Measurements from ENCODE around the gene PDE1A.

PDE1A gene

DNA sequence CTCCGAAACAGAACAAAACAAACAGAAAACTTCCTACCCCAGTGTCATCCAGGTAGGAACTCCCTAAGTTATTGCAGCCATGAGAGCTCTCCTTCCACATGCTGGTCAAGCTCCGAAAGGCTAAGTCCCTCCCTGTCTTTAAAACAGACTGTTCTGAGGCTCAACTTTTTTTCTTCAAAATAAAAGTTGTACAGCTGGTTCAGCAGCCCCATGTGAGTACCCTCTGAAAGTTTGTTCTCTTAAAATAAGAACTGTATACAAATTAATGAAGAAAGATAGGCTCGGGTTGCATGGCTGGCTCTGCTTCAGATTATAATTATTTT, at the start of gene PDE1A:
Gene PDE1A (minus strand): TSS at position 119 of the 323 bp plus-strand sequence.
- H3K4me3 ChIP-seq (ENCODE audit: low read depth, low read length), result peak within 1 kb of the TSS; percentile 28
- TF ChIP-seq, protein P1, sequence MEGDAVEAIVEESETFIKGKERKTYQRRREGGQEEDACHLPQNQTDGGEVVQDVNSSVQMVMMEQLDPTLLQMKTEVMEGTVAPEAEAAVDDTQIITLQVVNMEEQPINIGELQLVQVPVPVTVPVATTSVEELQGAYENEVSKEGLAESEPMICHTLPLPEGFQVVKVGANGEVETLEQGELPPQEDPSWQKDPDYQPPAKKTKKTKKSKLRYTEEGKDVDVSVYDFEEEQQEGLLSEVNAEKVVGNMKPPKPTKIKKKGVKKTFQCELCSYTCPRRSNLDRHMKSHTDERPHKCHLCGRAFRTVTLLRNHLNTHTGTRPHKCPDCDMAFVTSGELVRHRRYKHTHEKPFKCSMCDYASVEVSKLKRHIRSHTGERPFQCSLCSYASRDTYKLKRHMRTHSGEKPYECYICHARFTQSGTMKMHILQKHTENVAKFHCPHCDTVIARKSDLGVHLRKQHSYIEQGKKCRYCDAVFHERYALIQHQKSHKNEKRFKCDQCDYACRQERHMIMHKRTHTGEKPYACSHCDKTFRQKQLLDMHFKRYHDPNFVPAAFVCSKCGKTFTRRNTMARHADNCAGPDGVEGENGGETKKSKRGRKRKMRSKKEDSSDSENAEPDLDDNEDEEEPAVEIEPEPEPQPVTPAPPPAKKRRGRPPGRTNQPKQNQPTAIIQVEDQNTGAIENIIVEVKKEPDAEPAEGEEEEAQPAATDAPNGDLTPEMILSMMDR (conservative IDR thresholded peaks at IDR 0.05; ENCODE audit: low read depth, low read length), result no peak
- DNase-seq (ENCODE audit: low read depth), result peak; percentile 27

DNA sequence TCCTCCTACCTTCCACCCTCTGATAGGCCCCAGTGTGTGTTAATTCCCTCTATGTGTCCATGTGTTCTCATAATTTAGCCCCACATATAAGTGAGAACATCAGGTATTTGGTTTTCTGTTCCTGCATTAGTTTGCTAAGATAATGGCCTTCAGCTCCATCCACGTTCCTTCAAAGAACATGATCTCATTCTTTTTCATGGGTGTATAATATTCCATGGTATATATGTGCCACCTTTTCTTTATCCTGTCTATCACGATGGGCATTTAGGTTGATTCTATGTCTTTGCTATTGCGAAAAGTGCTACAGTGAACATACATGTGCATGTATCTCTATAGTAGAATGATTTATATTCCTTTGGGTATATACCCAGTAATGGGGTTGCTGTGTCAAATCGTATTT, 46.8 kb upstream of the PDE1A start:
- DNase-seq (ENCODE audit: low read depth), result no peak
- TF ChIP-seq, protein P1 (conservative IDR thresholded peaks at IDR 0.05; ENCODE audit: low read depth, low read length), result no peak

DNA sequence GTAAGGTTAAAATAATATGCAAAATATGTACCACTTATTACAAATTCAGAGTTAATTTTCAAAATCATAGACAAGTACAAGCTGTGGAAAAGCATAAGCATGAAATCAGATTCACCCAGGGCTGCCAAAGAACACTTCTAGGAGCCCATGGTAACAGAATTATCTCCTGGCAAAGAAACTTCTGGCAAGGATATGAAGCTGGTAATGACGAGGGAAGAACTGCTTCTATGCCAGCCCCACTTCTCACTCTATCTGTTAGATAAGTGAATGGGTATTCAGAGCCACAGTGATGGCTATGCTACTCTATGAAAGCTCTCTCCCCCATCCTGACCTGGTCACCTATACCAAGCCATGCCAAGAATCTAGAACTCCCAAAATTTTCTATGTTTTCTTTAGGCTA, 36.9 kb upstream of the PDE1A start:
- TF ChIP-seq, protein P1 (conservative IDR thresholded peaks at IDR 0.05; ENCODE audit: low read depth, low read length), result no peak
- H3K4me3 ChIP-seq (ENCODE audit: low read depth, low read length), result no peak overlapping the region
- DNase-seq (ENCODE audit: low read depth), result no peak

More for the DNA sequence above, 46.8 kb upstream of the PDE1A start:
- H3K4me3 ChIP-seq (ENCODE audit: low read depth, low read length), result no peak overlapping the region

DNA sequence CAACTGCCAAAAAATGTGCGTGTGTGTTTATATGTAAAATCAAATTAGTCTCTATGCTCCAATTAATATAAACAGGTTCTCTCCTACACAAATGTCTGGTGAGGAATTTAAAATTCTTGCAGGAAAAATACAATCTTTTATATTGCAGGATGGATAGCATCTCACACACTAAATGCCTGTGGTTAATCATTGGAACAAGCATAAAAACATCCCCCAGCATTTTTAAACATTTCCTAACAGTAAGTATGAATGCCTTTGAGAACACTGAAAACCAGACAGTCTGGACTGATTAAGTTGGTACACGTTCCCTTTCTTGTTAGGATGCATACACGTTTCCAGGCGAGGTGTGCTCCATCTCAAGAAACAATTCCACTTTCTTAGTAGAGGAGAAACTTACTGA, 29.9 kb upstream of the PDE1A start:
- peak; percentile 80 for DNase-seq (ENCODE audit: low read depth)
- TF ChIP-seq, protein P1 (conservative IDR thresholded peaks at IDR 0.05; ENCODE audit: low read depth, low read length), result no peak
- H3K4me3 ChIP-seq (ENCODE audit: low read depth, low read length), result no peak overlapping the region

DNA sequence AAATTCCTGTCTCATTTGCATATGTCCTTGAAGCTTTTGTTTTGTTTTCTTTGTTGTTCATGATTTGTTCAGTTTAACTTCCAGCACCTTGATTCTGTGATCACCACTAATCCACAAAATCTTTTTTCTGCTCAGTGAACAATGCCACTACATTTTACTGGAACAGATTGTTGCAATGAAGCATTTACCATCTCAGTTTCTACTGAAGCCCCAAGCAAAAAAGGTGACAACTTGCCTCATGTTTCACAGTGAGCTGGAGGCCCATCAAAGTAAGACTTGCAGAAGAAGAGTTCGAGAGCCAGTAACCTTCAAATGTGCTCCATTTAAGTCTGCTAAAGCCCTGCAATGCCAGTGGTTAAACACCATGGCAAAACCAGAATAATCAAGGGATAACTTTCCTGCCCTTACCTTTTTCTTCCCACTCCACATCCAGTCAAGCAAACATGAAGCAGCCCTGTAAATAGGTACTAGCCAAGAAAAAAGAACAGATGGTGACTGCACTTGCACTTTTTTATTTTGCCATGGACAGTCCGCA, 25.7 kb upstream of the PDE1A start:
- TF ChIP-seq, protein P1 (conservative IDR thresholded peaks at IDR 0.05; ENCODE audit: low read depth, low read length), result no peak
- H3K4me3 ChIP-seq (ENCODE audit: low read depth, low read length), result no peak overlapping the region
- DNase-seq (ENCODE audit: low read depth), result no peak

DNA sequence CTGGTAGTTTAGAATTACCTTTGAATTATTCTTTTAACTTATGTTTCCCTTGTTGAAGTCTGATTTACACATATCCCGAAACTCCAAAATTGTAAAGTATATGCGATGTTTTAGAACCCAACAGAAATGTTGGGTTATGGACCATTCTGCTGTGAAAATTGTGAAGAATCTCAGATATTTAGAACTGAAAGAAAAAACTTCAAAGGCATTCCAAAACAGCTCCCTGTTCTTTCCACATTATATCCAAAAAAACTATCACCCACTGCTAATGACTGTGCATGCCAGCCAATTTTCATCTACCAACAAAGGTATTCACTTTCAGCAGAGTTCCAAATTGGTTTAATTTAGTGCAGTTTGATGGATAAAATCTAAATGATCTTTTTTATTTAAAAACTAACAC, 21.5 kb upstream of the PDE1A start:
- TF ChIP-seq, protein P1 (conservative IDR thresholded peaks at IDR 0.05; ENCODE audit: low read depth, low read length), result no peak
- no peak overlapping the region for H3K4me3 ChIP-seq (ENCODE audit: low read depth, low read length)
- DNase-seq (ENCODE audit: low read depth), result peak; percentile 30

DNA sequence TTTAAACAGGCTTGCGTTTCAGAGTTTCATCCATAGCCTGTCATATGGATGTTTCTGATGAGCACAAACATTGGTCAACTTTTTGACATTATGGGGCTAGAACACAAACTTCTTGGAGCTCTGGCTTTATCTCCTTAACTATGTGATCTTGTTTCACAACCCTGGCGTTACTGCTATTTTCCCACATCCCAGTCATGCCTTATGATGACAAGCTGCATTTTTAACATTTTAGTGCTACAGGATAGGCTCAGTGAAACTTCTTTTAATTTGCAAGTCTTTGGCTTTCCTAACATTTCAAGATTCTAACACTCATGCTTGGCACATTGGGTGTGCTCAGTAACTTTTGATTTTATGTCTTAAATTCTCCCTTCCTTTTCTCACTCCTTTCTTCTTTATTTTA, 21.0 kb upstream of the PDE1A start:
- no peak overlapping the region for H3K4me3 ChIP-seq (ENCODE audit: low read depth, low read length)
- peak; percentile 95 for DNase-seq (ENCODE audit: low read depth)
- TF ChIP-seq, protein P1 (conservative IDR thresholded peaks at IDR 0.05; ENCODE audit: low read depth, low read length), result no peak
